Testis (tissue), 5 donors: ENCODE results near the gene C3orf49. TPM values are rescaled to one million over a fixed set of nuclear protein-coding genes. Genes with fewer than 3 reads are reported as not detected.

ENCODE experiments used
- DNase-seq: peaks from one replicate; pipeline ENCODE4 v3.0.0-alpha.2; 2019
- H3K27ac ChIP-seq, 2 donors: fragments of 200-600 bp; sonication (generic); one replicate each; pipeline ENCODE4 v1.5.1; 2019
- H3K27me3 ChIP-seq: fragments of 200-600 bp; sonication (generic); one replicate; pipeline ENCODE4 v1.5.1; 2019
- H3K36me3 ChIP-seq: fragments of 200-600 bp; sonication (generic); one replicate; pipeline ENCODE4 v1.5.1; 2017; ENCODE audit warnings: low read depth; ENCODE audit errors: missing control alignments
- H3K4me1 ChIP-seq: fragments of 200-600 bp; sonication (generic); one replicate; pipeline ENCODE4 v1.5.1; 2019
- H3K4me3 ChIP-seq, 2 donors: fragments of 200-600 bp; sonication (generic); one replicate each; pipeline ENCODE4 v1.5.1; 2017 to 2019
- H3K9me3 ChIP-seq: fragments of 200-600 bp; sonication (generic); one replicate; pipeline ENCODE4 v1.5.1; 2017
- CTCF ChIP-seq, 3 experiments: fragments of 450-650 bp in 2 of 3; fragments of 200-600 bp in 1 of 3; sonication (generic) in 1 of 3; IDR thresholded peaks; one replicate each; pipeline ENCODE4 v1.5.1; 2016 to 2019; ENCODE audit warnings: antibody characterized with exemption in 3 of 3, mild to moderate bottlenecking in 2 of 3, moderate library complexity in 1 of 3
- POLR2A ChIP-seq: fragments of 450-650 bp; IDR thresholded peaks from one replicate; pipeline ENCODE4 v1.6.1; 2017; ENCODE audit warnings: antibody characterized with exemption, mild to moderate bottlenecking, moderate library complexity
- WGBS, 2 donors: methylation state at CpG; one replicate each; pipeline ENCODE4 v1.1.5; 2018; 5-methylcytosine and 5-hydroxymethylcytosine counted together
- intact Hi-C: fragments of 100-400 bp; cut with DNase I; formaldehyde crosslinking; loops from one replicate; pipeline ENCODE4 v1.15.1; 2023; ENCODE audit warnings: low total_unique reads
- long read RNA-seq, 2 donors: transcript quantifications; one replicate each; lab custom pipeline, GENCODE V29; 2026
- polyA plus RNA-seq: library from polyadenylated mRNA; stranded (reverse); fragments of 350-450 nt; fragmentation: Illumina TruSeq; extraction: RNeasy Lipid Tissue Mini Kit (QIAGEN cat#74804); gene quantifications from one replicate; pipeline ENCODE4 v1.2.3, GENCODE V29; 2014; ENCODE audit warnings: low read depth, low replicate concordance; ENCODE audit not compliant: insufficient read depth
- total RNA-seq, 2 donors: library from RNA; depleted of rRNA; stranded (reverse); fragments of >200 nt; gene quantifications; one replicate each; pipeline ENCODE4 v1.2.3, GENCODE V29; 2016

Gene C3orf49
- under 1 TPM; 0.63 to 0.93 TPM for total RNA-seq
- polyA plus RNA-seq: 0.66 TPM
- long read RNA-seq, donor 1: 0 reads
- long read RNA-seq, donor 2: 0 reads

- TF ChIP-seq POLR2A: no peak
- no peak for TF ChIP-seq CTCF (IDR thresholded peaks at IDR 0.05)
- Histone ChIP-seq H3K4me1 (peaks cover 4% of the 10 kb centered on the region), H3K27me3 (no peaks in the 10 kb centered on the region), H3K36me3 (no peaks in the 10 kb centered on the region), H3K4me3 (no peak within 1 kb of the TSS), H3K27ac (no peak within 1 kb of the TSS), H3K9me3 (no peaks in the 10 kb centered on the region)
- 100% methylated on average over 1 of the region's 1 CpG for WGBS, 2 donors
- intact Hi-C loops: no loop called here
- no peak for DNase-seq
Observed at GRCh38 chr3:63819151-63819398, at the start of gene C3orf49. C3orf49 (plus strand) TSS chr3:63819299; CDS start chr3:63819472, 173 bp downstream.

DNA sequence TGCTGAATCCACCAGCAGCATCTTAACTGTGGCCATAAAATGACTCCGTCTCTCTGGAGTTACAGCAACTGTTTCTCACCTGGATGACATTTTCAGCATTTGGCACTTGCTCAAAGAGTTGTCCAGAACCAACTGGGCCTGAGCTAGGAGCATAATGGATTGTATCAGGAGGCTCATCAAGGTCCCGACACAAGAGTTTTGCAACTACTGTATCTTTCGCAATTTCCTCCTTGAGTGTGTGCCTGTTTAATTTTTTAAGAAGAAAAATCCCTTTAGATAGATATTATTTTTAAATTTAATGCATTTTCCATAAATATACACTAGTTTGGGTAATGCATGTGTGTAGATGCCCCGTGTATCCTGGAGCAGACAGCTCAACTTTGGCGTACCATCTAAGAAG is 44.3 kb upstream of the C3orf49 start:
- intact Hi-C loops: no loop called here
- H3K9me3 ChIP-seq: no peaks in the 10 kb centered on the region
- no peak overlapping the region for H3K27ac ChIP-seq
- no peak for DNase-seq
- no peak for TF ChIP-seq CTCF (IDR thresholded peaks at IDR 0.05)
- TF ChIP-seq POLR2A: no peak
- H3K4me1 ChIP-seq: no peaks in the 10 kb centered on the region
- no peaks in the 10 kb centered on the region for H3K27me3 ChIP-seq
- H3K4me3 ChIP-seq: no peak overlapping the region
- no peaks in the 10 kb centered on the region for H3K36me3 ChIP-seq
- WGBS, 2 donors: 80 to 85% methylated on average over 5 of the region's 5 CpGs

GRCh38 chr3:63779227-63779626 is 39.9 kb upstream of the C3orf49 start:
- H3K36me3 ChIP-seq: no peaks in the 10 kb centered on the region

DNA sequence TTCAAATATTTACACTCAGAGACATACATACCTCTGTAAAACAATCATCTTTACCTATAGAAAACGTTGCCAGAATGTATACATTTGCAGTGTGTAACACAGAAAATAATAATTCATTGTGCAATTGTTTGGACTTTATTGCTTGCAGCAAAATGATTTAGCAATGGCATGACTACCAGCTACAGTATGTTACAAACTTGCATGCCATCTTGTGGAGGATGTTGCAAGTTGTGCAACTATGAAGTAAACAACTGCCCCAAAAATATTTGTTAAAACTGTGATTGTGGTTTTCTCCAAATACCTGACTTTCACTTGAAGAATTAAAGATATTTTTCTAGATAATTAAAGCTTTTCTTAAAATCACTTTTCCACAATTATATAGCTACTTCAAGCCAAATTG is 27.1 kb upstream of the C3orf49 start:
- no peaks in the 10 kb centered on the region for H3K4me1 ChIP-seq
- H3K9me3 ChIP-seq: no peaks in the 10 kb centered on the region
- 15 to 34% methylated on average over 1 of the region's 1 CpG for WGBS, 2 donors
- no peak overlapping the region for H3K27ac ChIP-seq
- H3K27me3 ChIP-seq: no peaks in the 10 kb centered on the region
- no peak overlapping the region for H3K4me3 ChIP-seq
- H3K36me3 ChIP-seq: no peaks in the 10 kb centered on the region
- DNase-seq: no peak
- intact Hi-C loops: no loop called here
- TF ChIP-seq CTCF (IDR thresholded peaks at IDR 0.05) (peak in 1 of 3 experiments; percentile 33), POLR2A (no peak)

More at GRCh38 chr3:63779227-63779626, 39.9 kb upstream of the C3orf49 start:
- Histone ChIP-seq H3K27ac (no peak overlapping the region), H3K27me3 (no peaks in the 10 kb centered on the region), H3K9me3 (no peaks in the 10 kb centered on the region), H3K4me1 (no peaks in the 10 kb centered on the region), H3K4me3 (no peak overlapping the region)
- intact Hi-C loops: no loop called here
- TF ChIP-seq CTCF (IDR thresholded peaks at IDR 0.05) (no peak), POLR2A (no peak)
- DNase-seq: no peak
- 76 to 83% methylated on average over 4 of the region's 4 CpGs for WGBS, 2 donors

DNA sequence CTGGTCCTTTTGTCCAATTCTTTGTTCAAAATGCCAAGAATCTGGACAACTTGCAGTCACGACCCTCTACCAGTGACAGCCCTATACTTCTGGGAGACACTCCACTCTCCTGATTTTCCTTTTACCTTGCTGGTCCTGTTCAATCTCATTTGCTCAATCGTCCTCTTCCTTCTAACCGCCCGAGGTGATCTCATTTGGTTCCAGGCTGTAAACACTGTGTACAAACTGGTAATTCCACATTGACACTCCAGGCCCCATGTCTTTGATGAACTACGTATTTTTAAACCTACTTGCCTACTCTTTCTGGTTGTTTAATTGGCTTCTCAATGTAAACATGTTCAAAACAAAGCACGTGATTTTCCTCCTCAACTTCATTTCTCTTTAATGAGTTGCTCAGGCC is 23.7 kb upstream of the C3orf49 start:
- Histone ChIP-seq H3K36me3 (no peaks in the 10 kb centered on the region), H3K9me3 (no peaks in the 10 kb centered on the region), H3K27me3 (no peaks in the 10 kb centered on the region), H3K4me1 (no peaks in the 10 kb centered on the region), H3K4me3 (no peak overlapping the region), H3K27ac (no peak overlapping the region)
- WGBS, 2 donors: 41 to 46% methylated on average over 6 of the region's 6 CpGs
- TF ChIP-seq POLR2A (no peak), CTCF (IDR thresholded peaks at IDR 0.05) (no peak)
- DNase-seq: no peak
- intact Hi-C loops: no loop called here
